PFSK-1 (cell line): Measurements from ENCODE around the gene DLK1.

Experiments used
- FOXP2 ChIP-seq: optimal IDR thresholded peaks from 2 replicates; pipeline ENCODE3; 2011; ENCODE audit warnings: borderline replicate concordance, control low read depth, inconsistent platforms; ENCODE audit not compliant: insufficient read depth; ENCODE audit errors: extremely low read length, extremely low read depth
- POLR2AphosphoS5 ChIP-seq: IDR thresholded peaks from 2 replicates; pipeline ENCODE4 v1.6.1; 2012; ENCODE audit warnings: low read depth, mild to moderate bottlenecking, control low read depth, low read length, moderate library complexity
- REST ChIP-seq, 2 experiments: IDR thresholded peaks; 2 replicates each; pipeline versions ENCODE4 v1.6.1 to v1.8.0; 2011 to 2012; ENCODE audit warnings: low read depth in 2 of 2, low read length in 2 of 2, control low read depth in 1 of 2, inconsistent platforms in 1 of 2, mild to moderate bottlenecking in 1 of 2, moderate library complexity in 1 of 2; ENCODE audit not compliant: insufficient read depth in 1 of 2
- SIN3A ChIP-seq: IDR thresholded peaks from 2 replicates; pipeline ENCODE4 v1.6.1; 2012; ENCODE audit warnings: mild to moderate bottlenecking, low read length, moderate library complexity, borderline replicate concordance; ENCODE audit not compliant: insufficient read depth
- TAF1 ChIP-seq: IDR thresholded peaks from 2 replicates; pipeline ENCODE4 v1.6.1; 2012; ENCODE audit warnings: low read length, control low read depth, borderline replicate concordance; ENCODE audit not compliant: insufficient read depth

Gene DLK1

GRCh38 chr14:100772607-100773165, 46.0 kb downstream of the DLK1 start:
- TF ChIP-seq POLR2AphosphoS5 (no peak), REST (IDR thresholded peaks at IDR 0.05; ENCODE audit: insufficient read depth in 1 of 2, low read depth in 2 of 2, low read length in 2 of 2) (no peak), FOXP2 (no peak), TAF1 (no peak), SIN3A (no peak)

DNA sequence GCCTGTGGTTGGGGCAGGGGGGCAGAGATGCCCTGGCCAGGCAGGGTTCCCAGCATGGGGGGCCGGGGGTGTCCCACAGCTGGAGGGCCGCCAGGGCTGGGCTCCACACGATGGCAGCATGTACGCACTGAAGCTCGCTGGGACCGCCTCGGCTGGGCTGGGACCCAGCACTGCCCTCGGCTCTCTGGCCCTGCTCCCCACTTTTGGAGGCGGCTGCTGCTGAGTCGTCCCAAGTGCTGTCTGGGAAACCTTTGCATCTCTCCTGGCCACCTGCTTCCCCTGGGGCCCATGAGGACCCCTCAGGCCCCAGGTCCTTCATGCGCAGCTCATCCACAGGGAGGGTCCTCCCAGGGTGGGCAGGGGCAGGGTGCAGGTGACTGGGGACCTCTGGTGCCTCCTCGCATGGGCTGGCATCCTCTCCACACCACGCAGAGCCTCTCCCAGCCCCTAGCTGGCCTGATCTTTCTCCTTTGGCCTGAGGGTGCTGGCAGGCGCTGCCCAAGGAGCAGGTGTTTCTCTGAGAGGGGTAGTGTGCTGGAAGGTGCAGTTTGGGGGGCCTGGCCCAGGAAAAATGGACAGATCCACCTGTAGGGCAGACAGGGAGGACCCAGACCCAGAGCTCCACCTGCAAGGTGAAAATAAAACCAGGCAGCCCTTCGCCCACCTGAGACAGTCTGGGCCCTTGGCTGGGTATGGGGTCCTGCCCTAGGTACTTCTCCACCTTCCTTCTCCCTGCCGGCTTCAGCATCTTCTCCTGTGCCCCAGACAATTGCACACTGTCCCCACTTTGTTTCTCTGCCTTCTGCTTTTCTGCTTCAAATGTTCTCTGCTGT, 46.9 kb downstream of the DLK1 start:
- TF ChIP-seq SIN3A (no peak), POLR2AphosphoS5 (no peak), REST (IDR thresholded peaks at IDR 0.05; ENCODE audit: insufficient read depth in 1 of 2, low read depth in 2 of 2, low read length in 2 of 2) (no peak), TAF1 (no peak), FOXP2 (no peak)

- TF ChIP-seq SIN3A (no peak), FOXP2 (no peak), TAF1 (no peak), POLR2AphosphoS5 (no peak), REST (IDR thresholded peaks at IDR 0.05; ENCODE audit: insufficient read depth in 1 of 2, low read depth in 2 of 2, low read length in 2 of 2) (no peak)
Measured at GRCh38 chr14:100774164-100774537, 47.5 kb downstream of the DLK1 start.

GRCh38 chr14:100775351-100775830, 48.7 kb downstream of the DLK1 start:
- TF ChIP-seq SIN3A (no peak), TAF1 (no peak), POLR2AphosphoS5 (no peak), FOXP2 (no peak), REST (IDR thresholded peaks at IDR 0.05; ENCODE audit: insufficient read depth in 1 of 2, low read depth in 2 of 2, low read length in 2 of 2) (no peak)
